Neuronal stem cell (in vitro differentiated cells): ENCODE results near the gene DENND1B.

Source experiments
- DNase-seq: peaks from one replicate; pipeline ENCODE4 v3.0.0-alpha.2; 2013; ENCODE audit warnings: low spot score
- H2AFZ ChIP-seq: one replicate; pipeline ENCODE4 v1.6.1; 2013; ENCODE audit warnings: mild to moderate bottlenecking, low read length, inconsistent platforms
- H2AK5ac ChIP-seq: 2 replicates; pipeline ENCODE4 v1.6.1; 2013; ENCODE audit warnings: low read depth, mild to moderate bottlenecking, inconsistent platforms, low read length, moderate library complexity, mixed read lengths
- H2BK120ac ChIP-seq: 2 replicates; pipeline ENCODE4 v1.6.1; 2013; ENCODE audit warnings: low read depth, mild to moderate bottlenecking, inconsistent platforms, low read length, moderate library complexity, mixed read lengths
- H2BK12ac ChIP-seq: one replicate; pipeline ENCODE4 v1.6.1; 2013; ENCODE audit warnings: low read length, inconsistent platforms
- H2BK15ac ChIP-seq: 2 replicates; pipeline ENCODE4 v1.6.1; 2013; ENCODE audit warnings: mild to moderate bottlenecking, low read length, inconsistent platforms, mixed read lengths
- H2BK5ac ChIP-seq: one replicate; pipeline ENCODE4 v1.6.1; 2013; ENCODE audit warnings: inconsistent platforms, mild to moderate bottlenecking, low read length, moderate library complexity
- H3K14ac ChIP-seq: one replicate; pipeline ENCODE4 v1.6.1; 2013; ENCODE audit warnings: low read length, inconsistent platforms
- H3K18ac ChIP-seq: 2 replicates; pipeline ENCODE4 v1.6.1; 2013; ENCODE audit warnings: low read length, inconsistent platforms
- H3K23ac ChIP-seq: 2 replicates; pipeline ENCODE4 v1.6.1; 2013; ENCODE audit warnings: low read depth, mild to moderate bottlenecking, mixed read lengths, low read length, inconsistent platforms; ENCODE audit not compliant: poor library complexity
- H3K27ac ChIP-seq: replicated peaks from 3 replicates; pipeline ENCODE4 v1.5.1; 2013; ENCODE audit warnings: low read length, inconsistent platforms
- H3K27me3 ChIP-seq, 3 experiments: 2 replicates each; pipeline ENCODE4 v1.6.1; 2013; ENCODE audit warnings: low read length in 3 of 3, mild to moderate bottlenecking in 2 of 3, inconsistent platforms in 1 of 3, low read depth in 1 of 3, mixed read lengths in 1 of 3, moderate library complexity in 1 of 3; ENCODE audit not compliant: control insufficient read depth in 3 of 3, insufficient read depth in 3 of 3
- H3K36me3 ChIP-seq, 2 donors: replicated peaks in 1 of 2; 2 replicates each; pipeline ENCODE4 v1.6.1; 2013; ENCODE audit warnings: low read length in 2 of 2; ENCODE audit not compliant: control insufficient read depth in 2 of 2, insufficient read depth in 2 of 2
- H3K4ac ChIP-seq: 2 replicates; pipeline ENCODE4 v1.6.1; 2013; ENCODE audit warnings: inconsistent platforms, mild to moderate bottlenecking, low read length, moderate library complexity
- H3K4me1 ChIP-seq, 2 donors: 1 replicate in 1 of 2; 2 replicates in 1 of 2; pipeline ENCODE4 v1.6.1; 2013; ENCODE audit warnings: low read length in 2 of 2, low read depth in 1 of 2; ENCODE audit not compliant: control insufficient read depth in 2 of 2, insufficient read depth in 1 of 2
- H3K4me2 ChIP-seq: one replicate; pipeline ENCODE4 v1.6.1; 2013; ENCODE audit warnings: mild to moderate bottlenecking, low read length, inconsistent platforms; ENCODE audit not compliant: insufficient read depth, poor library complexity, severe bottlenecking
- H3K4me3 ChIP-seq, 2 donors: 2 replicates each; pipeline ENCODE4 v1.5.1; 2013; ENCODE audit warnings: low read length in 2 of 2, mild to moderate bottlenecking in 2 of 2, inconsistent platforms in 1 of 2, moderate library complexity in 1 of 2
- H3K79me1 ChIP-seq: one replicate; pipeline ENCODE4 v1.6.1; 2013; ENCODE audit warnings: low read depth, mild to moderate bottlenecking, inconsistent platforms, low read length, moderate library complexity
- H3K9ac ChIP-seq: one replicate; pipeline ENCODE4 v1.6.1; 2013; ENCODE audit warnings: mild to moderate bottlenecking, low read depth, low read length, inconsistent platforms; ENCODE audit not compliant: poor library complexity
- H3K9me3 ChIP-seq, 2 donors: replicated peaks in 1 of 2; 2 replicates each; pipeline versions ENCODE3 to v1.6.1; 2013; ENCODE audit warnings: low read length in 2 of 2, mild to moderate bottlenecking in 2 of 2, inconsistent platforms in 1 of 2, low read depth in 1 of 2, mixed read lengths in 1 of 2, moderate library complexity in 1 of 2; ENCODE audit not compliant: control insufficient read depth in 2 of 2, insufficient read depth in 1 of 2
- H4K8ac ChIP-seq: one replicate; pipeline ENCODE4 v1.6.1; 2013; ENCODE audit warnings: low read depth, mild to moderate bottlenecking, inconsistent platforms, low read length, moderate library complexity
- H4K91ac ChIP-seq: one replicate; pipeline ENCODE4 v1.6.1; 2013; ENCODE audit warnings: low read length, low read depth, mild to moderate bottlenecking, inconsistent platforms; ENCODE audit not compliant: poor library complexity
- WGBS, 2 donors: extraction: QIAGEN DNeasy Blood & Tissue Kit; methylation state at CpG; one replicate each; pipeline ENCODE4 v1.1.7; 2013; ENCODE audit warnings: missing lambda C conversion rate in 2 of 2, mixed read lengths in 1 of 2; ENCODE audit not compliant: insufficient read length in 2 of 2, insufficient replicate concordance in 1 of 2; ENCODE audit errors: extremely low coverage in 2 of 2; 5-methylcytosine and 5-hydroxymethylcytosine counted together

DENND1B gene

DNA sequence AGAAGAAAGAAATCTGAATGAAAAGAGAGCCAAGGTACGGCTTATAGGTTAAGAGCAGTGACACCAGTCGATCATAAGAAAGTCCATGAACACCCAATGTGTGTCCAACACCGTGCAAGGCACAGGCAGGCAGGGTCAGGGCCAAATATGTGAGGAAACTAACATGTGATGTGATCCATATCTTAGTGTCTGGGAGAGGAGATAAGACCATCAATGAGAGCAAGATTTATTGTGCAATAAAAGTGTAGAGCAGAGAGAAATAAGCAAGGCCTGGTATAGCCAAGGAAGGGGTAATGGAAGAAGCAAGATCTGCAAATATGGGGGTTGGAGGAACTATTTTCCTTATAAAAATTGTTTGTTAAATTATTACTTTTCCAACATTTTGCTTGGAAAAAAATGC lies 308.5 kb downstream of the DENND1B start:
- Histone ChIP-seq H3K9me3 (no peaks in the 10 kb centered on the region), H4K91ac (no peak overlapping the region), H3K27ac (no peak overlapping the region), H3K9ac (no peak overlapping the region), H3K4me1 (peaks cover 7 to 9% of the 10 kb centered on the region in 2 donors), H2BK120ac (no peak overlapping the region), H2AFZ (no peak overlapping the region), H3K79me1 (no peaks in the 10 kb centered on the region), H3K18ac (no peak overlapping the region), H2BK5ac (no peak overlapping the region), H3K14ac (no peak overlapping the region), H3K4me2 (no peak overlapping the region), H3K4ac (no peak overlapping the region), H3K27me3 (no peaks in the 10 kb centered on the region), H2BK15ac (no peak overlapping the region), H3K4me3 (no peak overlapping the region), H2BK12ac (no peak overlapping the region), H4K8ac (no peak overlapping the region), H3K36me3 (no peaks in the 10 kb centered on the region), H2AK5ac (no peak overlapping the region), H3K23ac (no peak overlapping the region)
- WGBS, 2 donors: no CpG with 5 or more reads among the region's 3 CpGs
- DNase-seq: no peak

DNA sequence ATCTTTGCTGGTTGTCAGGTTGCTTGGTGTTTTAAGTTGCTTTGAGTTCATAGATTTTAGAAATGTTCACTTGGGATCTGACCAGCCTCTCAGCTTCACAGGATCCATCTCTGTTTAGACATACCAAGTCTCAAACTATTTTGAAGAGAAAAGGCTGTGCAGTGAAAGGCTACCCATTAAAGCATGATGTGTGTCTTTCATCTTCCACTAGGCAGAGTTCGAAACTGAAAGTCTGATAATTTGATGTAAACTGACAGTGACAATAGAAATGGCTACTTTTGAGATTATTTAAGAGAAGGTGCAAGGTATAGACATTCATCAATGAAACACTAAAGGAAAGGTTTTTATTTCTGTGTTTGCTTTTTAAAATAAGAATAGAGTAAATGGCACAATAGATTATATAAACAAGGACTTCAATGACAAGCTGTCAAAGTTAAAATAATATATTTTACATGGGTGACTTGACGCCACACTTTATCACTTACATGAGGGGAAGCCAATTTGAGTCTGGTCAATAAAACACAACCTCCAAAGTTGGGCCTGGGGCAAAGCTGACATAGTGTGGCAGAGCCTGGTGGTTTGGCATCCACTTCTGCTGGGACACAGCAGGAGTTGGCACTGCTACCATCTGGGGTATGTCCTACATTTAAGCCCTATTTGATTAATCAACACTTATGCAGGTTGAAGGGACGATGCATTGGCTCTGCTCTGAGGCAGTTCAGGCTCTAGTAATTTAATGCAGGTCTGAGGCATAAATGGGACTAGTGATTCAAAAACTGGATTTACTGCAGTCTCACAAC lies 309.6 kb downstream of the DENND1B start:
- H3K27me3 ChIP-seq: no peaks in the 10 kb centered on the region
- peaks cover 3 to 5% of the 10 kb centered on the region in 2 donors for H3K4me1 ChIP-seq
- H3K4me3 ChIP-seq: no peak overlapping the region
- no peaks in the 10 kb centered on the region for H3K36me3 ChIP-seq
- no peak overlapping the region for H3K27ac ChIP-seq
- no CpG with 5 or more reads among the region's 3 CpGs for WGBS, 2 donors
- H2AFZ ChIP-seq: no peak overlapping the region
- H3K23ac ChIP-seq: no peak overlapping the region
- no peak overlapping the region for H4K91ac ChIP-seq
- no peak overlapping the region for H3K18ac ChIP-seq
- no peak overlapping the region for H2AK5ac ChIP-seq
- no peak overlapping the region for H2BK15ac ChIP-seq
- no peak overlapping the region for H2BK120ac ChIP-seq
- no peak overlapping the region for H4K8ac ChIP-seq
- no peak overlapping the region for H3K9ac ChIP-seq
- no peaks in the 10 kb centered on the region for H3K9me3 ChIP-seq
- H3K79me1 ChIP-seq: no peaks in the 10 kb centered on the region
- H2BK12ac ChIP-seq: no peak overlapping the region
- H3K14ac ChIP-seq: no peak overlapping the region
- no peak overlapping the region for H2BK5ac ChIP-seq
- no peak for DNase-seq
- no peak overlapping the region for H3K4me2 ChIP-seq
- no peak overlapping the region for H3K4ac ChIP-seq

DNA sequence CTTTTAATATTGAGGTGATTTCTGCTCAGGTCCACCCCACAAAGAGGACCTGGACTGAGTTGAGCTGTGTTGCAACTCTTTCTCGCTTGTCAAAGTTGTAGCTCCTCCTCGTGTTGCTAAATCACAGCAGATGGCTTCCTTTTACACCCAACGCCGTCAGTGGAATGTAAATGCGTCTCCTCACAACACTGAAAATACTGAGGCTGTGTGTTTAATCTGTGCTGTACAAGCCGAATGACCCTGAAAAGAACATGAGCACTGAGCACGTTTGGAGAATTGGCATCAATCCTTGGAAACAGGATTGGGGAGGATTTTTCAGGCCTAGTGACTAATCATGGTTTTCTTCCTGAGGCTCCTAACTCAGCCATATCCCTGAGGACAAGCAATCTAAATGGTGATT lies 311.2 kb downstream of the DENND1B start:
- H3K4me2 ChIP-seq: no peak overlapping the region
- H3K23ac ChIP-seq: no peak overlapping the region
- no peak overlapping the region for H2BK12ac ChIP-seq
- no peaks in the 10 kb centered on the region for H3K27me3 ChIP-seq
- H3K4me3 ChIP-seq: no peak overlapping the region
- no peak overlapping the region for H2BK15ac ChIP-seq
- H4K91ac ChIP-seq: no peak overlapping the region
- no peaks in the 10 kb centered on the region for H3K36me3 ChIP-seq
- peaks cover 5 to 7% of the 10 kb centered on the region in 2 donors for H3K4me1 ChIP-seq
- H2AFZ ChIP-seq: peak overlapping the region; percentile 69
- H3K27ac ChIP-seq: no peak overlapping the region
- no peak overlapping the region for H3K14ac ChIP-seq
- H2BK5ac ChIP-seq: no peak overlapping the region
- no peaks in the 10 kb centered on the region for H3K79me1 ChIP-seq
- no peak overlapping the region for H2BK120ac ChIP-seq
- WGBS, 2 donors: no CpG with 5 or more reads among the region's 7 CpGs
- H2AK5ac ChIP-seq: no peak overlapping the region
- no peak overlapping the region for H4K8ac ChIP-seq
- H3K9ac ChIP-seq: no peak overlapping the region
- no peaks in the 10 kb centered on the region for H3K9me3 ChIP-seq
- DNase-seq: no peak
- no peak overlapping the region for H3K18ac ChIP-seq
- no peak overlapping the region for H3K4ac ChIP-seq

DNA sequence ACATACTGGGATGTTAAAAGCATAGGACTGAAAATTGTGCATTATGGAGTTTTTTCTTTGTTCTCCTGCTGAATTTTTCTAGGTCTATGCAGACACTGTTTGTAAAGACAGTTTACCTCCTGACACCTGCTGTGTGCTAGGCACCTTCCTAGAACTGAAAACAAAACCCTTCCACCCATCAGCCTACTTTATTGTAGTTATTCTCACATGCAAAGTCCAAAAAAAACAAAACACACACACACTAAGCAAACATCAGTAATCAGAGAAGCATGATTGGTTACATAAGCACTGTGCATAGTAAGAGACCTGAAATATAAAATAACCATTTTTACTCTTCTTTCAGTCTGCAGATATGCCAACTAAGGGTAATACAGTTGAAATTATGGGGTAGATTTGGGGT lies 312.1 kb downstream of the DENND1B start:
- Histone ChIP-seq H3K4me1 (peaks cover 5 to 7% of the 10 kb centered on the region in 2 donors), H3K23ac (no peak overlapping the region), H3K36me3 (no peaks in the 10 kb centered on the region), H3K14ac (no peak overlapping the region), H2BK120ac (no peak overlapping the region), H3K79me1 (no peaks in the 10 kb centered on the region), H3K27me3 (no peaks in the 10 kb centered on the region), H2BK15ac (no peak overlapping the region), H3K27ac (no peak overlapping the region), H3K4ac (no peak overlapping the region), H2BK5ac (no peak overlapping the region), H3K4me2 (no peak overlapping the region), H2AK5ac (no peak overlapping the region), H2BK12ac (no peak overlapping the region), H3K18ac (no peak overlapping the region), H3K4me3 (no peak overlapping the region), H4K91ac (no peak overlapping the region), H3K9ac (no peak overlapping the region), H3K9me3 (no peaks in the 10 kb centered on the region), H4K8ac (no peak overlapping the region), H2AFZ (no peak overlapping the region)
- no peak for DNase-seq
